Measurements from ENCODE around the gene CNBP.

The CNBP gene

GRCh38 chr3:129183569-129184395 lies at the start of gene CNBP:
Gene CNBP, minus strand, starts transcription at chr3:129183896. Its CDS starts 12,139 bp downstream, at chr3:129171757.
- TF ChIP-seq CTCF (conservative IDR thresholded peaks at IDR 0.05): no peak
- peak; percentile 95 for TF ChIP-seq ZFX (IDR thresholded peaks at IDR 0.05)
- H3K27ac ChIP-seq: peak within 1 kb of the TSS; percentile 99

- TF ChIP-seq CTCF (conservative IDR thresholded peaks at IDR 0.05): no peak
- no peak for TF ChIP-seq ZFX (IDR thresholded peaks at IDR 0.05)
- no peak overlapping the region for H3K27ac ChIP-seq
Observed at GRCh38 chr3:129231331-129232119, 47.8 kb upstream of the CNBP start.

- H3K27ac ChIP-seq: no peak overlapping the region
- no peak for TF ChIP-seq ZFX (IDR thresholded peaks at IDR 0.05)
- TF ChIP-seq CTCF (conservative IDR thresholded peaks at IDR 0.05): no peak
Observed at GRCh38 chr3:129230311-129231019, 46.8 kb upstream of the CNBP start.

- TF ChIP-seq ZFX (IDR thresholded peaks at IDR 0.05): no peak
- no peak for TF ChIP-seq CTCF (conservative IDR thresholded peaks at IDR 0.05)
- peak overlapping the region; percentile 16 for H3K27ac ChIP-seq
Observed at GRCh38 chr3:129228891-129229585, 45.3 kb upstream of the CNBP start.

- H3K27ac ChIP-seq: peak overlapping the region; percentile 81
- no peak for TF ChIP-seq ZFX (IDR thresholded peaks at IDR 0.05)
- no peak for TF ChIP-seq CTCF (conservative IDR thresholded peaks at IDR 0.05)
Observed at GRCh38 chr3:129226374-129226773, 42.7 kb upstream of the CNBP start.

GRCh38 chr3:129224984-129225393 lies 41.3 kb upstream of the CNBP start:
- peak overlapping the region; percentile 81 for H3K27ac ChIP-seq
- TF ChIP-seq CTCF (conservative IDR thresholded peaks at IDR 0.05): no peak
- no peak for TF ChIP-seq ZFX (IDR thresholded peaks at IDR 0.05)

GRCh38 chr3:129224387-129224786 lies 40.7 kb upstream of the CNBP start:
- H3K27ac ChIP-seq: peak overlapping the region; percentile 81

Data from C4-2B (cell line).